ENCODE results near the gene KPNA4.
"Not testable (repeated sequence)": the region's sequence is repeated elsewhere in the genome, so short reads cannot be mapped to it uniquely, and the experiment has no call there.

KPNA4 gene

GRCh38 chr3:160569894-160570652, 4.7 kb upstream of the KPNA4 start:
- DNase-seq, result no peak

DNA sequence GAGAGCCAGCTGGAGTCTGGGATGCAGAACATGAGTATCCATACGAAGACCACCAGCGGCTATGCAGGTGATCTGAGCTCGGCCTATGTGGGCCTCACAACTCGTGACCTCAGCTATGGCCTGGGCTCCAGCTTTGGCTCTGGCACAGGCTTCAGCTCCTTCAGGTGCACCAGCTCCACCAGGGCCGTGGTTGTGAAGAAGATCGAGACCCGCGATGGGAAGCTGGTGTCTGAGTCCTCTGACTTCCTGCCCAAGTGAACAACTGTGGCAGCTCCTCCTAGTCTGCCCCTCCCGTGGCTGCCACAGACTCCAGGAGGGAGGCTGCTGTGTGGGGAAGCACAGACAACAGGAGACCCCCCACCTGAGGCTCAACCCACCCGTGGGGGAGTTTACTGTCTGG, 3.6 kb upstream of the KPNA4 start:
- DNase-seq, result no peak

DNA sequence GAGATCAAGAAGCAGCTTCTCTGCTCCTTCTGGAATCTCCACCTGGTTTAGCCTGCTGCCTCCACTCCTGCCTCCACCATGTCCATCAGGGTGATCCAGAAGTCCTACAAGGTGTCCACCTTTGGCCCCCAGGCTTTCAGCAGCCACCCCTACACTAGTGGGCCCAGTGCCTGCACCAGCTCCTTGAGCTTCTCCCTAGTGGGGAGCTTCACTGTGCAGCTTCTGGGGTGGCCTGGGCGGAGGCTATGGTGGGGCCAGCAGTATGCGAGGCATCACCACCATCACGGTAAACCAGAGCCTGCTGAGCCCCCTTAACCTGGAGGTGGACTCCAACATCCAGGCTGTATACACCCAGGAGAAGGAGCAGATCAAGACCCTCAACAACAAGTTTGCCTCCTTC, 2.4 kb upstream of the KPNA4 start:
- DNase-seq, result no peak

GRCh38 chr3:160566499-160566898, 1.1 kb upstream of the KPNA4 start:
- DNase-seq, result no peak

GRCh38 chr3:160564949-160565441, 376 bp downstream of the KPNA4 start:
- no peak for DNase-seq

DNA sequence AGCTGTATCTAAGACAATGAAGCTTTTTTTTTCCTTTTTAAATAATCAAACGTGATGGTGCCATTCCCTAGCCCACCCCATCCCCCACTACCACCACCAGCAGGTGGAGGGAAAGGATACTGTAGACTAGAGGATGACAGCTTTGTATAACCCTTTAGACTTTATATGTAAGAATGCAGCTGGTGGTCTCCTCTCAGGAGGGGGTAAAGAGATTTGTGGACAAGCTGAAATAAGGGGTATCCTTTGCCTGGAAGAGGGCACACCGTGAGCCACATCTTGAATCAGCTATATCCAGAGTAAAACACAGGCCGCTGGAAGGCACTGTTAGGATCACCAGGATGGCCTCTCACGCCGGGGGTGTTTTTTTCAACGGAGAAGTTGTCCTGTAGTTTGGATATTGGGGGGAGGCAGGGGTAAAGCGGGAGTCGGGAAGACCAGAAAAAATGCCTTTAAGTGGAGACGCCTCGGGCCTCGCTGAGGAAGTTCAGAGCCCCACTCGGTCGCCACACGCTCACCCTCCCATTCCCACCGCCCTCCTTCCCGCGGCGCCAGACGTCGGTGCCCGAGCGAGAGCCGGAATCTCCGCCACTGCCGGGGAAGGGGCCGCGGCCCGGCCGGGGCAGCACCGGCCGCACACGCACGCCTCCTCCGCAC, 986 bp downstream of the KPNA4 start:
- DNase-seq, result no peak

DNA sequence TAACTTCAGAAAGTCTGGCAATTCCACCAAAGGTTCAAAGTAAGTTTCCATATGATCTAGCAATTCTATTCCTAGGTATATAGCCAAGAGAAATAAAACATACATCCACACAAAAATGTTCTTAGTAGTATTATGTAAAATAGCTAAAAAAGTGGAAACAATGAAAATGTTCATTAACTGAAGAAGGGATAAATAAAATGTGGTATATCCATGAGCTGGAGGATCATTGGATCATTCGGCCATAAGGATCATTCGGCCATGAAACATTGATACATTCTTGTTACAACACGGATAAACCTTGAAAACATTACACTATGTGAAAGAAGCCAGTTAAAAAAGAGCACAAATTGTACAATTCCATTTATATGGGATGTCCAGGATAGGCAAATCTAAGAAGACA, 2.4 kb downstream of the KPNA4 start:
- no peak for DNase-seq

DNA sequence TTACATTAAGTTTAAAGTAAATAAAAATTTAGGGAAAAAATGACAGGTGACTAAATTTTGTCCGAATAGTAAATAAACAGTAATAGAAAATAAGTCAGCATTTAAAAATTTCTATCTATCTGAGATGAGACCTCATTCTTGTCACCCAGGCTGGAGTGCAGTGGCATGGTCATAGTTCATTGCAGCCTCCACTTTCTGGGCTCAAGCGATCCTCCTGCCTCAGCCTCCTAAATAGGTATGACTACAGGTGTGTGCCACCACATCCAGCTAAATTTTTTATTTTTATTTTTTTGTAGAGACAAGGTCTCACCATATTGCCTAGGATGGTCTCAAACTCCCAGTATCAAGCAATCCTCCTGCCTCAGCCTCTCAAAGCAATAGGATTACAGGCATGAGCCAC, 7.8 kb downstream of the KPNA4 start:
- DNase-seq, result no peak

GRCh38 chr3:160556141-160556540, 9.2 kb downstream of the KPNA4 start:
- no peak for DNase-seq

DNA sequence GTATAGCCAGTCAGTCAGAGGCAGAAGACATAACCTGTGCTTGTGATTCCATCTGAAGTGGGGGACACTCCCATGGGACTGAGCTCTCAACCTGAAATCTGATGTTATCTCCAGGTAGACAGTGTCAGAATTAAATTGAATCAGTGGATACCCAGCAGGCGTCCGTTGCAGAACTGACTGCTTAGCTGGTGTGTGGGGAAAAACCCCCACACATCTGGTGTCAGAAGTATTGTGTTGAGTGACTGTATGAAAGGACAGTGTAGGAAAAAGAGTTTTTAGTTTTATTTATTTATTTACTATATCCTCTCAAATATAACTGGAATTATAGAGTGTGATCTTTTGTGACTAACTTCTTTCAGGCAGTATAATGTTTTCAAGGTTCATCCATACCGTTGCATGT, 10.4 kb downstream of the KPNA4 start:
- no peak for DNase-seq

DNA sequence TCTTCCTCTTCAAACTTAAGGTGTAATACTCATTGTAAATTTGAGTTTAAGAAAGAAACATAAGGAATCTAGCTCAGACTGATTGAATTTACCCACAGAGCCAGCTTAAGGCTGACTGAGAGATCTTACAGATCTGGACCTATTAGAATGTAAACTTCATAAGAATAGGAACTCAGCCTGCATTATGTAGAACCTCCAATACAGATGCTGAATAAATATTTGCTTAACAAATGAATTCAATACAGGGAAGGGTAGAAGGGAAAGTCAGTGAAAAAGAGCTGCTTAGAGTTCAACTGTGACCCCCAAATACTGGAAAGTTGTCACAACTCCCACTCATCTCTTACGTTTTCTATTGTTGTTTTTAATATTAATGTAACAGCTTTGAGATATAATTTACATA, 11.5 kb downstream of the KPNA4 start:
- DNase-seq, result no peak

DNA sequence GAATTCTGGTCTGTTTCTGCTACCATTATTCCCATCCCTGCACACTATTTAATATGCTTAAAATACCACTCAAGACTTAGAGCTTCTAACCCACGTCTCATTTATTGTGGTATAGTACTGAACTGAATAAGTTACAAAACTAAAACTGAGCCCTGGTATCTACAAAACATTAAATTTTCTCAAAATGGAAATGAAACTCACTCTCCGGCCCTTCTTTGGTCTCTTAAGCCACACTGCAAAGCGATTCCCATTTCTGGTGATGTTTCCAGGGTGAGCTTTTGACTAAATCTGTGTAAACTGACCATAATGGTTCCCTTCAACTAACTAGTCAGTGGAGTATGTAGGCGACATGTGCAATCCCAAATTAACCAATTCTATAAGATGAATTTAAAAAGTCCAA, 18.6 kb downstream of the KPNA4 start:
- DNase-seq, result no peak

DNA sequence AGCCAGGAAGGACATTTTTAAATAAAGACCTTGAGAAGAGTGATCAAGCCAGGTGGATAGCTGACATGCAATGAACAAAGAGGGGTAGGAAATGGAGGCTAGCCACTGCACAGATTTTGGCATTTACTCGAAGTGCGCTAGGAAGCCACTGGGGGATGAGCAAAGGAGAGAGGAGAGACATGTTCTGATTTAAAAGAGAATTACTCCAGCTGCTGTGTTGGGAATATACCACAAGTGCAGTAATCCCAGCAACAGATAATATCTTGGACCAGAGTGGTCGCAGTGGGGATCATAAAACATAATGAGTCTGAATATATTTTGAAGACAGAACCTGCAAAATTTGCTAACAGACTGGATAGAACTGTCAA, 19.9 kb downstream of the KPNA4 start:
- no peak for DNase-seq

GRCh38 chr3:160544844-160545503, 20.4 kb downstream of the KPNA4 start:
- no peak for DNase-seq

GRCh38 chr3:160540551-160540950, 24.8 kb downstream of the KPNA4 start:
- DNase-seq, result no peak

DNA sequence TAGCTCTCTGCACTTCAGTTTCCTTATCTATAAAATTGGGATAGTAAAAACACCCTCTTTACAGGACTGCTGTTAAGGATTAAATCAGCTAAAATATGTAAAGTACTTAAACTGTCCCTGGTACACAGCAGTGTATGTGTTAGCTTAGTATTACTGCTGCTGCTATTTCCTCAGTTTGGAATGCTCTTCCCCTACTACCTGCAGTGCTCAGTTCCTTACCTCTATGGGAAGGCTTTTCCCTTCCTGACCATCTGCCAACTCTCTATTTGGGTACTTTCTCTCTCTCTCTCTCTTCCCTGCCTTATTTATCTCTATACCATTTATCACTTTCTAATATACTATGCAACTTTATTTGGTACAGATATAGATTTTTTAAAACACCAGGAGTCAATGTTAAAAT, 26.5 kb downstream of the KPNA4 start:
- DNase-seq, result no peak

DNA sequence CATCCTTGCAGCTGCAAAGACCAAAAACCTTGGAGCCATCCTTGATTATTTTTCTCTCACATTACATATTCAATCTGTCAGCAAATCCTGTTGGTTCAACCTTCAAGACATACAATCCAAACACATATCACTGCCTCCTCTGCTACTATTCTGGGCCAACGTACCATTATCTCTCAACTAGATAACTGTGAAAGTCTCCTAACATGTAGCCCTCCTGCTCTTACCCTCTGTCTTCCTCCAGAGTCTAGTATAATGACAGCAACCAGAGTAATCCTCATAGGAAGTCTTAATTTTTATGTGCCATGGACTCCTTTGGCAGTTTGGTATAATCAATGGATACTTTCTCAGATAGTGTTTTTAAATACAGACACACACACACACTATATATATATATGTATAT, 27.6 kb downstream of the KPNA4 start:
- DNase-seq, result no peak

DNA sequence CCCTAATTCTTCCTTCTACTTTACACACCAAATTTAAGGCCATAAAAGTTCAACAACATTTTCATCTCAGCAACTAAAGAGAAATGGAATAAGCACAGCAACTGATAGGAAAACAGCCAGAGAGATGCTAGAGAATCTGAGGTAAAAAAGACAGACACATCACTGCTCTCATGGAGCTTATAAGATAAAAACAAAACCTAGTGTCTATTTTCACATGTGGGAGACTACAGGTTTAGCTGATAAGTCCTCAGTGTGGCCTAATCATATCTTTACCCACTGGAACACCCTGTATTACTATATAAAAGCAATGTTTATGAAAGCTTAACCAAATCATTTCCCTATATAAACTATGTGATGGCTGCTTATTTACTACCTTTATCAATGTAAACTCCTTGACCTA, 33.0 kb downstream of the KPNA4 start:
- DNase-seq, result no peak

DNA sequence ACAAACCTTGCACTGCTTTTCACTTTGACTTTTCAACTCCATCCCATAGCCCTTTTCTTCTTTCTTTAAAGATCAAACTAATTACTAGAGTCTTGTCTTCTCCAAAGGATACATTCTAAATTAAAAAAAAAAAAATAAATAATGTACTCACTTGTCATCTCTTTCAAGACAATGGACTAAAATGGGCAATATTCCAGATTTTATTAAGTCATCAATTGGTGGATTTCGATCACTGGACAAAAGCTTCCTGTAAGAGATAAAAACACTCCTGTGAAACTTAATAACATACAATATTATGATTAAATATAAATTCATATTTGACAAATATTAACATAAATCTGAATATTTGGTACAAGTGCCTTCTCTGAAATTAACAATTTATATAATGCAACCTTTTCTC, 34.1 kb downstream of the KPNA4 start:
- DNase-seq, result no peak

DNA sequence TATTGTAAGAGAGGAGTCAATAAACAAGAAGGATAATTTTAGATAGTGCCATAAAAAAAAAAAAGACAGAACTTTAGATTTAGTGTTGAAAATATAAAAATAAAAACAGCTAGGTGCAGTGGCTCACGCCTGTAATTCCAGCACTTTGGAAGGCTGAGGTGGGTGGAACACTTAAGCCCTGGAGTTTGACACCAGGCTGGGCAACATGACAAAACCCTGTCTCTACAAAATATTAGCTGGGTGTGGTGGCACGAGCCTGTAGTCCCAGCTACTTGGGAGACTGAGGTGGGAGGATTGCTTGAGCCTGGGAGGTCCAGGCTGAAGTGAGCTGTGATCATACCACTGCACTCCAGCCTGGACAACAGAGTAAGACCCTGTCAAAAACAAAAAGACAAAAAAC, 49.0 kb downstream of the KPNA4 start:
- DNase-seq, result not testable (repeated sequence)

DNA sequence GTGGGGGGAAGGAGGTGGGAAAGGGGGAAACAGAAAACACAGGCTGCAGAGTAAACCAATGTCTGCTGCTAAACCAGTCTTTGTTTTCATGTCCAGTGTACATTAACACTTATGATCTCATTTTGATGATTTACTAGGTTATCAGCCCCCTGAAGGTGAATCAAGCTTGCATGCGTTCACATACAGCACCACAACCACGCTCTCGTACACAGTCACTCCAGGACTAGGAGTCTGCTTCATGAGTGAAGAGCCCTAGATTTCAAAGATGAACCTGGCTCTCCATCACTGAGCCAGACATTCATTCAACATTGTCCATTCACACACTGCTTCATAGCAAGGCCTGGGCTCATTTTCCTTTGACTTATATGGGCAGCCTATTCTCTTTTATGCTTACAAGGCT, 64.0 kb downstream of the KPNA4 start:
- DNase-seq, result no peak

DNA sequence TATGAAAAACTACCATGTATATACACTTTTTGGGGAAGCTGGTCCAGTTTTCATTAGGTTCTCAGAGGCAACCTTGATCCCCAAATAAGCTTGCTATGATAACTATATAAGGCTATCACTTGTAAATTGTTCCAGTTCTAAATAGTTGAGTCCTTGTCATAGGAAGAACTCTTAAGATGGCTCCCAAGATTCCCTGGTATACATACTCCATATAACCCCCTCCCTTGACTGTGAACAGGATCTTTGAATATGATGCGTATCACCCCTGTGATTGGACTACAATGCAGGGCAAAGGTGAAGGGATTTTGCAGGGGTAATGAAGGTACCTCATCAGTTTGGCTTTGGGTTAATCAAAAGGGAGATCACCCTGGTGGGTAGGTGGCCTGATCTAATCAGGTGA, 67.2 kb downstream of the KPNA4 start:
- no peak for DNase-seq

- DNase-seq, result no peak
Observed at GRCh38 chr3:160490166-160490565, 75.2 kb downstream of the KPNA4 start.

DNA sequence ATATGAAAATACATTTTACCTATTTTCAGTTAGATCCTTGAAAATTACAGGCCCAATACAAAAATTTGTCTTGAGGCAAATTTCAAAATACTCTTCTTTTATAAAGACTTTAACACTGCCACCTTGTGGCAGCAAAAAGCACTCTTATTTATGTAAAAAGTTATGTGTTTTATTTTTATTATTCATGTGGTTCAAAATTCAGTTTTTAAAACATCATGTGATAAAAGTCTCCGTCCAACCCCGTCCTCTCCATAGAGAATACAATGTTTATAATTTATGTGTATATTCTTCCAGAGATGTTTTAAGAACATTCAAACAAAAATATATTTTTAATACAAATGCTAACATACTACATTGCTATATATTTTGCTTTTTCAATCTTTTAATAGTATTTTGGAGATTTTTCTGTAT, 78.9 kb downstream of the KPNA4 start:
- DNase-seq, result peak; percentile 44

Data from NCI-H1694 (cell line).